ENCODE results near the gene ATP2B2. TPM values are rescaled to one million over a fixed set of nuclear protein-coding genes. Genes with fewer than 3 reads are reported as not detected.

Gene ATP2B2
- polyA plus RNA-seq, 4 donors: 0.39 to 0.55 TPM; not detected in 2

- Histone ChIP-seq H3K4me1 (ENCODE audit: control insufficient read depth in 3 of 3, insufficient read depth in 2 of 3, low read depth in 1 of 3, low read length in 2 of 3) (no peaks in the 10 kb centered on the region), H3K4me3 (ENCODE audit: low read depth in 1 of 3, low read length in 3 of 3) (no peak overlapping the region), H3K36me3 (ENCODE audit: control insufficient read depth in 3 of 3, insufficient read depth in 2 of 3, low read depth in 1 of 3, low read length in 3 of 3) (no peaks in the 10 kb centered on the region), H3K27me3 (ENCODE audit: control insufficient read depth in 3 of 3, insufficient read depth in 3 of 3, low read length in 3 of 3) (peaks cover 0 to 1% (median 0%) of the 10 kb centered on the region in 3 donors), H3K9me3 (ENCODE audit: control insufficient read depth in 2 of 2, insufficient read depth in 1 of 2, low read depth in 1 of 2, low read length in 1 of 2) (no peaks in the 10 kb centered on the region), H3K27ac (ENCODE audit: low read depth in 1 of 3, low read length in 2 of 3) (no peak overlapping the region)
- WGBS, 3 donors: 62 to 81% (median 79%) methylated on average over 14 of the region's 14 CpGs
- no peak for FAIRE-seq
- no peak for DNase-seq
These were observed 82.1 kb downstream of the ATP2B2 start for GRCh38 chr3:10423171-10423882.

- H3K4me3 ChIP-seq (ENCODE audit: low read depth in 1 of 3, low read length in 3 of 3): no peak overlapping the region
- no peaks in the 10 kb centered on the region for H3K36me3 ChIP-seq (ENCODE audit: control insufficient read depth in 3 of 3, insufficient read depth in 2 of 3, low read depth in 1 of 3, low read length in 3 of 3)
- no peaks in the 10 kb centered on the region for H3K4me1 ChIP-seq (ENCODE audit: control insufficient read depth in 3 of 3, insufficient read depth in 2 of 3, low read depth in 1 of 3, low read length in 2 of 3)
- no peak for FAIRE-seq
- no peaks in the 10 kb centered on the region for H3K9me3 ChIP-seq (ENCODE audit: control insufficient read depth in 2 of 2, insufficient read depth in 1 of 2, low read depth in 1 of 2, low read length in 1 of 2)
- WGBS, 3 donors: 60 to 72% (median 62%) methylated on average over 5 of the region's 5 CpGs
- no peak overlapping the region for H3K27ac ChIP-seq (ENCODE audit: low read depth in 1 of 3, low read length in 2 of 3)
- H3K27me3 ChIP-seq (ENCODE audit: control insufficient read depth in 3 of 3, insufficient read depth in 3 of 3, low read length in 3 of 3): no peaks in the 10 kb centered on the region
- no peak for DNase-seq
These were observed 83.4 kb downstream of the ATP2B2 start for GRCh38 chr3:10421996-10422395.

GRCh38 chr3:10420745-10421475, 84.5 kb downstream of the ATP2B2 start:
- Histone ChIP-seq H3K4me1 (ENCODE audit: control insufficient read depth in 3 of 3, insufficient read depth in 2 of 3, low read depth in 1 of 3, low read length in 2 of 3) (no peaks in the 10 kb centered on the region), H3K27me3 (ENCODE audit: control insufficient read depth in 3 of 3, insufficient read depth in 3 of 3, low read length in 3 of 3) (no peaks in the 10 kb centered on the region), H3K9me3 (ENCODE audit: control insufficient read depth in 2 of 2, insufficient read depth in 1 of 2, low read depth in 1 of 2, low read length in 1 of 2) (no peaks in the 10 kb centered on the region), H3K4me3 (ENCODE audit: low read depth in 1 of 3, low read length in 3 of 3) (no peak overlapping the region), H3K36me3 (ENCODE audit: control insufficient read depth in 3 of 3, insufficient read depth in 2 of 3, low read depth in 1 of 3, low read length in 3 of 3) (no peaks in the 10 kb centered on the region), H3K27ac (ENCODE audit: low read depth in 1 of 3, low read length in 2 of 3) (no peak overlapping the region)
- DNase-seq (no peak), FAIRE-seq (no peak)
- WGBS, 3 donors: 67 to 80% (median 69%) methylated on average over 6 of the region's 6 CpGs

DNA sequence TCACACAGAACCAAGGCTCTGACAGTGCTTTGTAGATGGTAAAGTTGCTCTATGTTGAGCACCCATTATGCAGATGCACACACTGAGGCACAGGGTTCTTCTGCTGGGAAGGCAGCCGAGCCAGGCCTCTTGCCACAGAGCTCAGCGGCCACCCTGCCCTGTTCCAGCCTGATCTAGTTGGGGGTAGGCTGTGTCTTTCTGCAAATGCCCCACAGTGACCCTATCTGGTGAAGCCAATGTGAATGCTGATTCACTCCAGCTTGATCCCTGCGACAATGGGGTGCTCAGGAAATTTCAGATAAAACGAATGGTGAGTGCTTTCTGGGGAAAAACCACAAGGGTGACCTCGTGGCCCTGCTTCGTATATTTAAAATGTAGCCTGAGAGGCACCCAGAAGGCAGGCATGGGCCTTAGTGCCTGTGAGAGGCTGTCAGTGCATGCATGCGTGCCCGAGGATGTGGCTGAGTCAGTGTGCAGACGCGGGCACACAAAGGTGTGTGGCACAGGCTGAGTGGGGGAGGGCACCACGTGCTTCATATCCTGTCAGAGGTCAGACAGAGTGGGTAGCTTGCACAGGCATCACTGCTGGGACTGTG, 85.7 kb downstream of the ATP2B2 start:
- H3K27ac ChIP-seq (ENCODE audit: low read depth in 1 of 3, low read length in 2 of 3): no peak overlapping the region
- DNase-seq: no peak
- no peak for FAIRE-seq
- no peaks in the 10 kb centered on the region for H3K36me3 ChIP-seq (ENCODE audit: control insufficient read depth in 3 of 3, insufficient read depth in 2 of 3, low read depth in 1 of 3, low read length in 3 of 3)
- H3K4me1 ChIP-seq (ENCODE audit: control insufficient read depth in 3 of 3, insufficient read depth in 2 of 3, low read depth in 1 of 3, low read length in 2 of 3): no peaks in the 10 kb centered on the region
- 58 to 71% (median 67%) methylated on average over 11 of the region's 11 CpGs for WGBS, 3 donors
- no peaks in the 10 kb centered on the region for H3K9me3 ChIP-seq (ENCODE audit: control insufficient read depth in 2 of 2, insufficient read depth in 1 of 2, low read depth in 1 of 2, low read length in 1 of 2)
- no peak overlapping the region for H3K4me3 ChIP-seq (ENCODE audit: low read depth in 1 of 3, low read length in 3 of 3)
- H3K27me3 ChIP-seq (ENCODE audit: control insufficient read depth in 3 of 3, insufficient read depth in 3 of 3, low read length in 3 of 3): no peaks in the 10 kb centered on the region

DNA sequence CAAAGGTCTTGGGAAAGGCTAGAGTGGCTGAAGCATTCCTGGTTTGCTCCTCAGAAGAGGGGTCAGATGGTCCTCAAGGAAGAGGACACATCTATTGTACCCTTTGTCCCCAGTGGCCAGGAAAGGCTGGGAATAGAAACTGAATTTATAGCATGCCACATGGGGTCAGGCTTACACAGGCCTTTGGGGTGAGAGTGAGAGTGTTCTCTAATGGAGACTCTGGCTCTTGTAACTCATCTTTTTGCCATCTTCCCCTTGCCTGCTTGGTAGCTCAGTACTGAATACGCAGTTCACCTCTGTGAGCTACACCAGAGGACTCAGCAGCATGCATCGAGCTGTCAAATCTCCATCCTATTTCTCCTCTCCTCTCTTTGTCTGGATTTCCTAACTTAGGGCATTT, 87.5 kb downstream of the ATP2B2 start:
- Histone ChIP-seq H3K27me3 (ENCODE audit: control insufficient read depth in 3 of 3, insufficient read depth in 3 of 3, low read length in 3 of 3) (no peaks in the 10 kb centered on the region), H3K9me3 (ENCODE audit: control insufficient read depth in 2 of 2, insufficient read depth in 1 of 2, low read depth in 1 of 2, low read length in 1 of 2) (no peaks in the 10 kb centered on the region), H3K36me3 (ENCODE audit: control insufficient read depth in 3 of 3, insufficient read depth in 2 of 3, low read depth in 1 of 3, low read length in 3 of 3) (no peaks in the 10 kb centered on the region), H3K27ac (ENCODE audit: low read depth in 1 of 3, low read length in 2 of 3) (no peak overlapping the region), H3K4me3 (ENCODE audit: low read depth in 1 of 3, low read length in 3 of 3) (no peak overlapping the region), H3K4me1 (ENCODE audit: control insufficient read depth in 3 of 3, insufficient read depth in 2 of 3, low read depth in 1 of 3, low read length in 2 of 3) (no peaks in the 10 kb centered on the region)
- peak in 1 of 2 donors; percentile 9 for DNase-seq
- WGBS, 3 donors: 82 to 92% (median 92%) methylated on average over 2 of the region's 2 CpGs
- no peak for FAIRE-seq

DNA sequence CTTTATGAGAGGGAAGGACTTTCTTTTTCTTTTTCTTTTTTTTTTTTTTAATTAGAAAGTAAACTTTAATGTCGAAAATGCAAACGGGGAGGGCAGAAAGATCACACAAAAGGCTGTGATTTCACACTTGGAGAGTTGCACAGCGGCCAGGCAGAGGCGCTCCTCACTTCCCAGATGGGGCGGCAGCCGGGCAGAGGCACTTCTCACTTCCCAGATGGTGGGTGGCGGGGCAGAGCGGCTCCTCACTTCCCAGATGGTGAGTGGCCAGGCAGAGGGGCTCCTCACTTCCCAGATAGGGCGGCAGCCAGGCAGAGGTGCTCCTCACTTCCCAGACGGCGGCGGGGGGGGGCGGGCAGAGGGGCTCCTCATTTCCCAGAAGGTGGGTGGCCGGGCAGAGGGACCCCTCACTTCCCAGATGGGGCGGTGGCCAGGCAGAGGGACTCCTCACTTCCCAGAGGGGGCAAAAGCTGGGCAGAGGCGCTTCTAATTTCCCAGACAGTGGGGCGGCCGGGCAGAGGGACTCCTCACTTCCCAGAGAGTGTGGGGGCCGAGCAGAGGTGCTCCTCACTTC, 88.6 kb downstream of the ATP2B2 start:
- FAIRE-seq: no peak
- Histone ChIP-seq H3K36me3 (ENCODE audit: control insufficient read depth in 3 of 3, insufficient read depth in 2 of 3, low read depth in 1 of 3, low read length in 3 of 3) (no peaks in the 10 kb centered on the region), H3K27ac (ENCODE audit: low read depth in 1 of 3, low read length in 2 of 3) (no peak overlapping the region), H3K9me3 (ENCODE audit: control insufficient read depth in 2 of 2, insufficient read depth in 1 of 2, low read depth in 1 of 2, low read length in 1 of 2) (no peaks in the 10 kb centered on the region), H3K27me3 (ENCODE audit: control insufficient read depth in 3 of 3, insufficient read depth in 3 of 3, low read length in 3 of 3) (no peaks in the 10 kb centered on the region), H3K4me1 (ENCODE audit: control insufficient read depth in 3 of 3, insufficient read depth in 2 of 3, low read depth in 1 of 3, low read length in 2 of 3) (no peaks in the 10 kb centered on the region), H3K4me3 (ENCODE audit: low read depth in 1 of 3, low read length in 3 of 3) (no peak overlapping the region)
- no peak for DNase-seq
- WGBS, 3 donors: 60 to 61% (median 60%) methylated on average over 19 of the region's 19 CpGs

DNA sequence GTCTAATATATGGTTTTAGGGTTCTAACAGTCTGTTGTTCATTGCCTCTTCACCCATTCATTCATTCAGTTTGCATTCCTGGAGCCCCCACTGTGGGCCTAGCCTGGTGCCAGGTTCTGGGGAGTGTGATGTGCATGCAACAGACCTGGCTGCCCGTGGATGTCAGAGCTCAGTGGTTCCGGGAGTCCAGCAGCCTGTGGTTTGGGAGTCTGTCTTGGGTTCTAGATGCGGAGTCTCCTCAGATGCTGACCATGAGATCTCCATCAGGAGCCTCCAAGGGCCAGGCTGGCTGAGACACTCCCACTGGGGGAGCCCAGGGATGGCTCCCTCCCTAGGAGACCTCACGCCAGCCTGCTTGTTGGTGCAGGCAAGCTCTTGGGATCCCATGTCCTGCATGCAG, 92.3 kb downstream of the ATP2B2 start:
- no peaks in the 10 kb centered on the region for H3K4me1 ChIP-seq (ENCODE audit: control insufficient read depth in 3 of 3, insufficient read depth in 2 of 3, low read depth in 1 of 3, low read length in 2 of 3)
- WGBS, 3 donors: 85 to 89% (median 88%) methylated on average over 4 of the region's 4 CpGs
- no peak overlapping the region for H3K4me3 ChIP-seq (ENCODE audit: low read depth in 1 of 3, low read length in 3 of 3)
- no peaks in the 10 kb centered on the region for H3K9me3 ChIP-seq (ENCODE audit: control insufficient read depth in 2 of 2, insufficient read depth in 1 of 2, low read depth in 1 of 2, low read length in 1 of 2)
- DNase-seq (no peak), FAIRE-seq (no peak)
- no peaks in the 10 kb centered on the region for H3K27me3 ChIP-seq (ENCODE audit: control insufficient read depth in 3 of 3, insufficient read depth in 3 of 3, low read length in 3 of 3)
- H3K27ac ChIP-seq (ENCODE audit: low read depth in 1 of 3, low read length in 2 of 3): no peak overlapping the region
- H3K36me3 ChIP-seq (ENCODE audit: control insufficient read depth in 3 of 3, insufficient read depth in 2 of 3, low read depth in 1 of 3, low read length in 3 of 3): no peaks in the 10 kb centered on the region

DNA sequence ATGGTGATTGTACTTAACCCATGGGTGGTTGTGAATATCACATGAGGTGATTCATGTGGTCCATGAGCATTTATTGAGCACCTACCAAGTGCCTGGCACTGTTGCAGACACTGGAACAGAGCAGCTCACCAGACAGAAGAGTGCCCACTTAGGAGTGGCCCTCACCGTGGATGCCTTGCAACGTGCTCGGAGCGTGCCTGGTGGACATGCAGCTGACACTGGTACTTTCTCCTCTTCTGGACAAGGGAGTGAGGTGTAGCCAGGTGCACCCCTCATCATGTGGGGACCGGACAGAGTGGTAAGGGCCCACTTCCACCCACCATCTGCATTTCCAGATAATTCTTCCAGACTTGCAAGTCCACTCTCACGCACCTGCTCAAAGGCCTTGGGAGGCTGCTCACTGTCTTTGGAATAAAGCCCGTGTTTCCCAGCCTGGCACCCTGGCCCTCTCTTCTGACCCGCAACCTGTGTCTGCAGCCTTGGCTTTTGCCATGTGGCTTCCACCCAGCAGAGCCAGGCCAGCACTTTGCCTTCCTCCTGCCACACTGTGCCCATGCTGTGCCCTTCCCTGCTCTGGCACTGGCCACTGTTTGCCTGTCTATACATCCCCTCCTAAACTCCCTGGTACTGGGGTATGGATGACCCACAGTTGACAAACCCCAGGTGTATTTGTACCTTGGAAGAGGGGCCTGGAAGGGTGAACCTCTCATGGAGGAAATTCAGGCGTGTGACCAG, 93.6 kb downstream of the ATP2B2 start:
- FAIRE-seq (no peak), DNase-seq (no peak)
- H3K4me3 ChIP-seq (ENCODE audit: low read depth in 1 of 3, low read length in 3 of 3): no peak overlapping the region
- no peaks in the 10 kb centered on the region for H3K4me1 ChIP-seq (ENCODE audit: control insufficient read depth in 3 of 3, insufficient read depth in 2 of 3, low read depth in 1 of 3, low read length in 2 of 3)
- H3K27ac ChIP-seq (ENCODE audit: low read depth in 1 of 3, low read length in 2 of 3): no peak overlapping the region
- H3K9me3 ChIP-seq (ENCODE audit: control insufficient read depth in 2 of 2, insufficient read depth in 1 of 2, low read depth in 1 of 2, low read length in 1 of 2): no peaks in the 10 kb centered on the region
- H3K36me3 ChIP-seq (ENCODE audit: control insufficient read depth in 3 of 3, insufficient read depth in 2 of 3, low read depth in 1 of 3, low read length in 3 of 3): no peaks in the 10 kb centered on the region
- 86 to 94% (median 92%) methylated on average over 9 of the region's 9 CpGs for WGBS, 3 donors
- H3K27me3 ChIP-seq (ENCODE audit: control insufficient read depth in 3 of 3, insufficient read depth in 3 of 3, low read length in 3 of 3): no peaks in the 10 kb centered on the region

All from small intestine (tissue), 7 donors.